Measurements from ENCODE around the gene MRPS17.

The MRPS17 gene

GRCh38 chr7:55964261-55965099 is 12.8 kb downstream of the MRPS17 start, which contains the start of gene NIPSNAP2:
Gene NIPSNAP2 (plus strand): TSS chr7:55964585. CDS start chr7:55964610, 25 bp downstream.
- peaks cover 4% of the 10 kb centered on the region for H3K36me3 Mint-ChIP-seq

GRCh38 chr7:55965100-55965470 is 13.4 kb downstream of the MRPS17 start:
- peaks cover 31% of the 10 kb centered on the region for H3K4me1 Mint-ChIP-seq (ENCODE audit: low read depth)
- no peaks in the 10 kb centered on the region for H3K9me3 Mint-ChIP-seq (ENCODE audit: low read depth)
- peak overlapping the region; percentile 89 for H3K4me3 Mint-ChIP-seq
- peaks cover 5% of the 10 kb centered on the region for H3K36me3 Mint-ChIP-seq
- H3K27me3 Mint-ChIP-seq: no peaks in the 10 kb centered on the region
- H3K27ac Mint-ChIP-seq: peak overlapping the region; percentile 83

More at GRCh38 chr7:55964261-55965099, 12.8 kb downstream of the MRPS17 start, which contains the start of gene NIPSNAP2:
- Mint-ChIP-seq H3K4me3 (peak within 1 kb of the TSS; percentile 89), H3K9me3 (ENCODE audit: low read depth) (no peaks in the 10 kb centered on the region), H3K4me1 (ENCODE audit: low read depth) (peaks cover 28% of the 10 kb centered on the region), H3K27me3 (no peaks in the 10 kb centered on the region), H3K27ac (peak within 1 kb of the TSS; percentile 83)

- H3K4me3 Mint-ChIP-seq: peak overlapping the region; percentile 69
- H3K9me3 Mint-ChIP-seq (ENCODE audit: low read depth): no peaks in the 10 kb centered on the region
- peaks cover 35% of the 10 kb centered on the region for H3K4me1 Mint-ChIP-seq (ENCODE audit: low read depth)
- H3K36me3 Mint-ChIP-seq: peaks cover 5% of the 10 kb centered on the region
- H3K27ac Mint-ChIP-seq: peak overlapping the region; percentile 68
- no peaks in the 10 kb centered on the region for H3K27me3 Mint-ChIP-seq
Observed at GRCh38 chr7:55965805-55966421, 14.2 kb downstream of the MRPS17 start.

- Mint-ChIP-seq H3K36me3 (peaks cover 5% of the 10 kb centered on the region), H3K4me3 (peak overlapping the region; percentile 47), H3K4me1 (ENCODE audit: low read depth) (peaks cover 39% of the 10 kb centered on the region), H3K9me3 (ENCODE audit: low read depth) (no peaks in the 10 kb centered on the region), H3K27ac (peak overlapping the region; percentile 68), H3K27me3 (no peaks in the 10 kb centered on the region)
Observed at GRCh38 chr7:55966851-55967250, 15.2 kb downstream of the MRPS17 start.

GRCh38 chr7:55969391-55969790 is 17.7 kb downstream of the MRPS17 start:
- Mint-ChIP-seq H3K4me3 (no peak overlapping the region), H3K27ac (no peak overlapping the region), H3K36me3 (peaks cover 5% of the 10 kb centered on the region), H3K4me1 (ENCODE audit: low read depth) (peaks cover 31% of the 10 kb centered on the region), H3K9me3 (ENCODE audit: low read depth) (no peaks in the 10 kb centered on the region), H3K27me3 (no peaks in the 10 kb centered on the region)

GRCh38 chr7:55970561-55970960 is 18.9 kb downstream of the MRPS17 start:
- Mint-ChIP-seq H3K27me3 (no peaks in the 10 kb centered on the region), H3K9me3 (ENCODE audit: low read depth) (no peaks in the 10 kb centered on the region), H3K27ac (no peak overlapping the region), H3K4me3 (no peak overlapping the region), H3K36me3 (peaks cover 5% of the 10 kb centered on the region), H3K4me1 (ENCODE audit: low read depth) (peaks cover 32% of the 10 kb centered on the region)

- Mint-ChIP-seq H3K27ac (no peak overlapping the region), H3K4me1 (ENCODE audit: low read depth) (peaks cover 28% of the 10 kb centered on the region), H3K36me3 (peaks cover 5% of the 10 kb centered on the region), H3K4me3 (no peak overlapping the region), H3K27me3 (no peaks in the 10 kb centered on the region), H3K9me3 (ENCODE audit: low read depth) (no peaks in the 10 kb centered on the region)
Observed at GRCh38 chr7:55970978-55971377, 19.3 kb downstream of the MRPS17 start.

GRCh38 chr7:55973747-55974250 is 22.1 kb downstream of the MRPS17 start:
- H3K27me3 Mint-ChIP-seq: no peaks in the 10 kb centered on the region
- H3K36me3 Mint-ChIP-seq: peaks cover 3% of the 10 kb centered on the region
- no peak overlapping the region for H3K4me3 Mint-ChIP-seq
- H3K9me3 Mint-ChIP-seq (ENCODE audit: low read depth): no peaks in the 10 kb centered on the region
- peaks cover 19% of the 10 kb centered on the region for H3K4me1 Mint-ChIP-seq (ENCODE audit: low read depth)
- no peak overlapping the region for H3K27ac Mint-ChIP-seq

GRCh38 chr7:55975988-55976633 is 24.4 kb downstream of the MRPS17 start:
- Mint-ChIP-seq H3K27ac (no peak overlapping the region), H3K27me3 (no peaks in the 10 kb centered on the region), H3K9me3 (ENCODE audit: low read depth) (no peaks in the 10 kb centered on the region), H3K36me3 (peaks cover 6% of the 10 kb centered on the region), H3K4me1 (ENCODE audit: low read depth) (peaks cover 11% of the 10 kb centered on the region), H3K4me3 (no peak overlapping the region)

- Mint-ChIP-seq H3K27me3 (no peaks in the 10 kb centered on the region), H3K9me3 (ENCODE audit: low read depth) (no peaks in the 10 kb centered on the region), H3K27ac (no peak overlapping the region), H3K4me3 (no peak overlapping the region), H3K36me3 (peaks cover 6% of the 10 kb centered on the region), H3K4me1 (ENCODE audit: low read depth) (peaks cover 9% of the 10 kb centered on the region)
Observed at GRCh38 chr7:55977831-55978230, 26.2 kb downstream of the MRPS17 start.

- H3K4me1 Mint-ChIP-seq (ENCODE audit: low read depth): peaks cover 3% of the 10 kb centered on the region
- H3K9me3 Mint-ChIP-seq (ENCODE audit: low read depth): no peaks in the 10 kb centered on the region
- H3K27me3 Mint-ChIP-seq: no peaks in the 10 kb centered on the region
- no peak overlapping the region for H3K4me3 Mint-ChIP-seq
- no peak overlapping the region for H3K27ac Mint-ChIP-seq
- H3K36me3 Mint-ChIP-seq: peaks cover 6% of the 10 kb centered on the region
Observed at GRCh38 chr7:55980266-55980665, 28.6 kb downstream of the MRPS17 start.

- Mint-ChIP-seq H3K36me3 (peaks cover 10% of the 10 kb centered on the region), H3K4me1 (ENCODE audit: low read depth) (no peaks in the 10 kb centered on the region), H3K9me3 (ENCODE audit: low read depth) (no peaks in the 10 kb centered on the region), H3K4me3 (no peak overlapping the region), H3K27ac (no peak overlapping the region), H3K27me3 (no peaks in the 10 kb centered on the region)
Observed at GRCh38 chr7:55983537-55983936, 31.9 kb downstream of the MRPS17 start.

- H3K36me3 Mint-ChIP-seq: peaks cover 7% of the 10 kb centered on the region
- H3K27ac Mint-ChIP-seq: no peak overlapping the region
- H3K9me3 Mint-ChIP-seq (ENCODE audit: low read depth): no peaks in the 10 kb centered on the region
- no peak overlapping the region for H3K4me3 Mint-ChIP-seq
- no peaks in the 10 kb centered on the region for H3K27me3 Mint-ChIP-seq
- H3K4me1 Mint-ChIP-seq (ENCODE audit: low read depth): no peaks in the 10 kb centered on the region
Observed at GRCh38 chr7:55992346-55992745, 40.7 kb downstream of the MRPS17 start.

GRCh38 chr7:55996856-55997500 is 45.3 kb downstream of the MRPS17 start:
- Mint-ChIP-seq H3K4me1 (ENCODE audit: low read depth) (peaks cover 4% of the 10 kb centered on the region), H3K27ac (no peak overlapping the region), H3K9me3 (ENCODE audit: low read depth) (no peaks in the 10 kb centered on the region), H3K36me3 (peaks cover 7% of the 10 kb centered on the region), H3K4me3 (no peak overlapping the region), H3K27me3 (no peaks in the 10 kb centered on the region)

All from activated naive CD8-positive, alpha-beta T cell (primary cell).